Suppressor macrophage (primary cell): ENCODE measurements around the gene KLF1.
A peak's percentile ranks its signal among the peaks of the same experiment; 100 is the strongest.
"Not testable (repeated sequence)": the region's sequence is repeated elsewhere in the genome, so short reads cannot be mapped to it uniquely, and the experiment has no call there.

Source experiments
- DNase-seq, 4 experiments: peaks; one replicate each; pipeline ENCODE4 v3.0.0-alpha.2; 2020 to 2022

Gene KLF1

DNA sequence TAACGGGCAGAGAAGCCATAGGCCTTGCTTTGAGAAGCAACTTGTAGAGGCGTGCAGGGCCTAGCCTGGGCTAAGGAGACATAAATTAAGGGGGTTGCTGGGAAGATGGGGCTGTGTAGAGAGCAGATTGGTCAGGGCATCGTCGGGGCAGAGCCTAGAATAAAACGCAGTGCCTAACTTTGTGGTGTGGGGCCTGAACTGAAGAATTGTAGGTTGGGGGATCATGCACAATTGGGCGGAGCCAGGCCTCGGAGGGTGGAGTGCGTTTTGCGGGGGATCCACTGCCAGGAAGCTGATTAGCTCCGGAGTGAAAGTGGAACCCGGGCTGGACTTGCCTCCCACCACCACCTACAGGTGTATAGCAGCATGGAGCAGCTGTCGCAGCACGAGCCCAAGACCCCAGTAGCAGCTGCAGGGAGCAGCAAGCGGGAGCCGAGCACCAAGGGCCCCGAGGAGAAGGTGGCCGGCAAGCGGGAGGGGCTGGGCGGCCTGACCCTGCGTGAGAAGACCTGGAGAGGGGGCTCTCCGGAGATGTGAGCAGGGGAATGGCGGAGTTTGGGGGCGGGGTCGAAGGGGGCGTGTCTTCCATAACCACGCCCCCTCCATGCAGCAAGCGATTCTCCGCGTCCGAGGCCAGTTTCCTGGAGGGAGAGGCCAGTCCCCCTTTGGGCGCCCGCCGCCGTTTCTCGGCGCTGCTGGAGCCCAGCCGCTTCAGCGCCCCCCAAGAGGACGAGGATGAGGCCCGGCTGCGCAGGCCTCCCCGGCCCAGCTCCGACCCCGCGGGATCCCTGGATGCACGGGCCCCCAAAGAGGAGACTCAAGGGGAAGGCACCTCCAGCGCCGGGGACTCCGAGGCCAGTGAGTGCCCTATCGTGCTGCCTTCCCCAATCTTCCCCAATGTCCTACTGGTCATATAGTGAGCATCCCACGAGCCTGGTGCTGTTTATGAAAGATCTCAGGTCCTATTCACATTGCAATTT is 19.6 kb downstream of the KLF1 start:
- DNase-seq, result peak; percentile 50 to 73 (median 55)

DNA sequence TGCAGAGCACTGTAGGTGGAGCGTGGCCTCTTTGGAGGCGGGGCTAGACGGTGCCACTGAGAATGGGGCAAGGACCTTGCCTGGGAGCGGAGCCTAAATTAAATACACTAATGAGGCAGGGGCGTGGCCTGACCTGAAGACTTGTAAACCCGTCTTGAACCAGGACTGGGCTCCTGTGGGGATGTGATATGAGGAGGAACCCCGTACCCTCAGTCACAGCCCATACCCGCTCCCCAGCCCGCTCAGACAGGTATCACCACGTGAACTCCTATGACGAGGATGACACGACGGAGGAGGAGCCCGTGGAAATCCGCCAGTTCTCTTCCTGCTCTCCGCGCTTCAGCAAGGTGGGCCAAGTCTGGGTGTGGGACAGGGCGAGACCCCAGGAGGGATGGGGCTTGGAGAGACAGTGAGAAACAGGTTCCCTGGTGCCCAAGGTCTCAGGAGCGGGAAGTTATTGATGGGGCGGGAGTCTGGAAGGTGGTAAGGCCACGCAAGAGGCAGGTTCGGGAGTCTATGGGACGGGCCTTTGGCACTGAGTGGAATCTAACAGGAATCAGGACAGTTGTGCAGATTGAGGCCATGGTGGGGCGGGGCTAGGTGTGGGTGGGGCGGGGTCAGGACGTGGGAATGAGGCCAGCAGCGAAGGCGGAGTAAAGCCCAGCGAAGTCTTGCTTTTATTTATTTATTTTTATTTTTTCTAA is 20.4 kb downstream of the KLF1 start:
- no peak for DNase-seq

DNA sequence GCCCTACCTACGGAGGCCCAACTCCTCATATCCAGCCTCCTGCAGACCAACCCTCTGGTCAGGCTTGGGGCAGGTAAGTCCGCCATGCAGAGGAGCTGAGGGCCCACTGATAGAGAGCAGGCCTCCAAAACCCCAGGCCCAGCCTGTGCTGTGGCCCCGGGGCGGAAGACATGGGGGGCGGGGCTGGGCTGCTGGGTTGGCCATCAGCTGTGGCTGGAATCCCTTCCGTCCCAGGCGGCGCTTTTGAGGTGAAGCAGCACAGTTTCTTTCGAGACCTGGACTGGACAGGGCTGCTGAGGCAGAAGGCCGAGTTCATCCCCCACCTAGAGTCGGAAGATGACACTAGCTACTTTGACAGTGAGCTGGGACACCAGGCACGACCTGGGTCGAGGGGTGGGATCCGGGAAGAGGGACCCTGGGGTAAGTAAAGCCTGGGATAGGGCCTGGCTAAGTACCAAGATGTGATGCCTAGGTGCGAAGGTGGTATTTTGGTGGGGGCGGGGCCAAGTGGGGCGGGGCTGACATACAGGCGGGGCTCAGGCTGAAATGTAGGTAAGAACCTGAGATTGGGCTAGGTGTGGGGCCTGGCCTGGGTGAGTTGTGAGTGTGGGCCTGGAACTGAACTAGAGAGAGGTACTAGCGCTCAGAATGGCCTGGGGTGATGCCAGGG is 21.1 kb downstream of the KLF1 start:
- no peak for DNase-seq

DNA sequence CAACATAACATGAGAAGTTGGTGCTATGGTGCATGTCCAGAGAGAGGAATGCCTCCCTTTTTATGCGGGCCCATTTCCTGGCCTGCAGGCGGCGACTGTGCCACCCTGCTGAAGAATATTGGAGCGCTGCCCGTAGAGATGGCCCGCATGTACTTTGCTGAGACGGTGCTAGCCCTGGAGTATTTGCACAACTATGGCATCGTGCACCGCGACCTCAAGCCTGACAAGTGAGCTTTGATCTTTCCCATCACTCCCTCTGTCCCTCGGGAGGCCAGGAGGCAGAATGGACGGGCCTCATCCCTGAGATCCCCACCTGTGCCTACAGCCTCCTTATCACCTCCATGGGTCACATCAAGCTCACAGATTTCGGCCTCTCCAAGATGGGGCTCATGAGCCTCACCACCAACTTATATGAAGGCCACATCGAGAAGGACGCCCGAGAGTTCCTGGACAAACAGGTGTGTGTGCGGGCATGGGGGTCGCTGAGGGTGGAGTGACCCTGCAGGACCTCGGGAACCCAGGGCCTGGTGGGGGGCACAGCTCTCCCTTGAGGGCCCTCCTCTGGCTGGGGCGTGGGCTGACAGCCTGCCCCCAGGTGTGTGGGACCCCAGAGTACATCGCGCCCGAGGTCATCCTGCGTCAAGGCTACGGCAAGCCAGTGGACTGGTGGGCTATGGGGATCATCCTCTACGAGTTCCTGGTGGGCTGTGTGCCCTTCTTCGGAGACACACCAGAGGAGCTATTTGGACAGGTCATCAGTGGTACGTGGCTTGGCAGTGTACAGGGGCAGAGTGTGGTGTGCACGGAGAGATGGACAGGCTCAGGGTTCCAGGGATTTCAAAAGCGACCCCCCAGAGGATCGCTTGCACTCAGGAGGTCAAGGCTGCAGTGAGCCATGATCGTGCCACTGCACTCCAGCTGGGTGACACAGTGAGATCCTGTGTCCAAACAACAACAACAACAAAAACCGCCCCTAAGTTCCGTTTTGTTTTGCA is 22.0 kb downstream of the KLF1 start:
- no peak for DNase-seq

DNA sequence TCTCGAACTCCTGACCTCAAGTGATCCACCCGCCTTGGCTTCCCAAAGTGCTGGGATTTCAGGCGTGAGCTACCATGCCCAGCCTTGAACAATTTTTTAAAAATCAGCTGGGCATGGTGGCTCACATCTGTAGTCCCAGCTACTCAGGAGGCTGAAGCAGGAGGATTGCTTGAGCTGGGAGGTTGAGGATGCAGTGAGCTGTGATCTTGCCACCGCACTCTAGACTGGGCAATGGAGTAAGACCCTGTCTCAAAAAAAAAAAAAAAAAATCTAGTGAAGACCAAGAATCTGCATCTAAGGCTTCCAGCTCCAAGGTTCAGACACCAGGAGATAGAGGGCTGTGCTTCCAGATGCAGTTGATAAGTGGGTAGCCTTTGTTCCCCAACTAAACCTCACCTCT is 22.9 kb downstream of the KLF1 start:
- DNase-seq, result no peak

DNA sequence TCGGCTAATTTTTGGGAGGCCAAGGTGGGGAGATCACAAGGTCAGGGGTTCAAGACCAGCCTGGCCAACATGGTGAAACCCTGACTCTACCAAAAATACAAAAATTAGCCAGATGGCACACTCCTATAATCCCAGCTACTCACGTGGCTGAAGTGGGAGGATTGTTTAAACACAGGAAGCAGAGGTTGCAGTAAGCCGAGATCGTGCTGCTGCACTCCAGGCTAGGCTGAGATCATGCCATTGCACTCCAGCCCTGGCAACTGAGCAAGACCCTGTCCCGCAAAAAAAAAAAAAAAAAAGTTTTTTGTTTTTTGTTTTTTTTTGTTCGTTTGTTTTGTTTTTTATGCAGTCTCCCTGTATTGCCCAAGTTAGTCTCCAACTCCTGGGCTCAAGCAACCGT is 27.5 kb downstream of the KLF1 start:
- DNase-seq, result no peak

DNA sequence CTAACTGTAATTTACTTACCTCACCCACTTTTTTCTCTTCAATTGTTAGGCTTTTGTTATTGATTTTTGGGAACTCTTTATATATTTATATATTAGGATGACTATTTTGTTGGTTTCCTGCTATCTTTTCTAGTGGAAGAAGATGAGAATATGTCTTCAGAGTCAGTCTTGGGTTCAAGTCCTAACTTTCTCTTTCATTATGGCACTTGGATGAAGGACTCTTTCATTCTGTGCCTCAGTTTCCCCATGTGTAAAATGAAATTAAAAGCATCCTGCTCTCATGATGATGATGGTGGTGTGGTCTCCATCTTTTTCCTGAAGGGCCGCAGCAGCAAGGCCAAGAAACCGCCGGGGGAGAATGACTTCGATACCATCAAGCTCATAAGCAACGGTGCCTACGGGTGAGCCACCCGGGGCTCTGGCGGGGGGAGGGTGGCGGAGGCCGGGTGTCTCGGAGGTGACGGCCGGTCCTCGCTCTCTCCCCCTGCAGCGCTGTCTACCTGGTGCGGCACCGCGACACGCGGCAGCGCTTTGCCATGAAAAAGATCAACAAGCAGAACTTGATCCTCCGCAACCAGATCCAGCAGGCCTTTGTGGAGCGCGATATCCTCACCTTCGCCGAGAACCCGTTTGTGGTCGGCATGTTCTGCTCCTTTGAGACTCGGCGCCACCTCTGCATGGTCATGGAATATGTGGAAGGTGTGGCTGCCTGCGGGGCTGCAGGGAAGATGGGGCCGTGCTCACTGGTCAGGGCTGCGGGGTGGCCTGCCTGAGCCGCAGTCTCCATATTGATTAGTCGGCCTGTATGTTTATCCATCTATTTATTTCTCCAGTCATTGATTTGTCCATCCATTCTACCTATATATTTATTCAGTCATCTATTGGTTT is 28.7 kb downstream of the KLF1 start:
- DNase-seq, result no peak

DNA sequence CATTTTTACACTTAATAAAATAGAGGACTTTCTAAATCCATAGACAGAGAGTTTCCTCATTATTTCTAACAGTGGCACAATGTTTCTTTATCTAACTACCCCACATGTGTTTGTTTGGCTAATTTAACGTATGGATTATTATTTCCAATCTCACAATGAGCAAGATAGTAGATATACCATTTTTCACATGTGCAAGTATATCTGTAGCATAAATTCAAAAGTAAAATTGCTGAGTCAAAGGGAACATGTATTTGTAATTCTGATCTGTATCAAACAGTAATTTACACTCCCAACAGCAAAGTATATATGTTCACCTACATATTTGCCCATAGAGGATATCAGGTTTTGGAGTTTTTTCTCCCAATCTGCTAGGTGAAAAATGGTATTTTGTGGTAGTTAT is 30.3 kb downstream of the KLF1 start:
- DNase-seq, result no peak

DNA sequence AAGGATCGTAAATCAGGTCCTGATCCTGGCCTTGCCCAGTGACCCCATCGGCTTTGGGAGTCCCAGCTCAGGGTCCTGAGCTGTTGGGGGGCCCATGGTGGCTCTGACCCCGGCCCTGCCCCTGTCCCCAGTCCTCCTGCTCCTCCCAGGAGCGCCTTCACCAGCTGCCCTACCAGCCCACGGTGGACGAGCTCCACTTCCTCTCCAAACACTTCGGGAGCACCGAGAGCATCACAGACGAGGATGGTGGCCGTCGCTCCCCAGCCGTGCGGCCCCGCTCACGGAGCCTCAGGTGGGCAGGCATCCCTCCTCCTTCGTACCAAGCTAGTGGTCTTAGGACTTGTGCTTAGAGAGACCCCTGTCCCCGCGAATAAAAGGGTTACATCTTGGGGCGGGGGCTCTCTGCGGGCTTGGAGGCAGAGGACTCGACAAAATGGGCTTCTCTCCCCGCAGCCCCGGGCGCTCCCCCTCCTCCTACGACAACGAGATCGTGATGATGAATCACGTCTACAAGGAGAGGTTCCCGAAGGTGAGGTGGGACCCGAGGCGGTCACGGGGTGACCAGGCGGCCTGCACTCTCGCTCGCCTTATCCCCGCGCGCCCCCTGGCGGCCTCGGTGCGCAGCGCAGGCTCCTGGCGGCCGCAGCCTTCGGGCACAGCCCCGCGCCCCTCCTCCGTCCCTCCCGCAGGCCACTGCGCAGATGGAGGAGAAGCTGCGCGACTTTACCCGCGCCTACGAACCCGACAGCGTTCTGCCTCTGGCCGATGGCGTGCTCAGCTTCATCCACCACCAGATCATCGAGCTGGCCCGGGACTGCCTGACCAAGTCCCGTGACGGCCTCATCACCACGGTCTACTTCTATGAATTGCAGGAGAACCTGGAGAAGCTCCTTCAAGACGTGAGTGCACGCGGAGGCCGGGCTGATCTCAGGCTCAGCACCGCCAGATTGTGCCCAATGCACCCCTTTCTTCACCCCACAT is 39.6 kb downstream of the KLF1 start:
- DNase-seq, result peak; percentile 83 to 93 (median 90)

DNA sequence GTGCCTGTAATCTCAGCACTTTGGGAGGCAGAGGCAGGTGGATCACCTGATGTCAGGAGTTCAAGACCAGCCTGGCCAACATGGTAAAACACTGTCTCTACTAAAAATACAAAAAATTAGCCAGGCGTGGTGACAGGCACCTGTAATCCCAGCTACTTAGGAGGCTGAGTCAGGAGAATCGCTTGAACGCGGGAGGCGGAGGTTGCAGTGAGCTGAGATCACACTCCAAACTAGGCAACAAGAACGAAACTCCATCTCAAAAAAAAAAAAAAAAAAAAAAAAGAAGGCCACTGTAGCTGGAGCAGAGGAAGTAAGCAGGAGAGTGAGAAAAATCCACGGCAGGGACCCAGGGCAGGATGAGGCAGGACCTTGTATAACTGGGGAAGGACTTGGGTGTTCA is 40.4 kb downstream of the KLF1 start:
- not testable (repeated sequence) for DNase-seq

DNA sequence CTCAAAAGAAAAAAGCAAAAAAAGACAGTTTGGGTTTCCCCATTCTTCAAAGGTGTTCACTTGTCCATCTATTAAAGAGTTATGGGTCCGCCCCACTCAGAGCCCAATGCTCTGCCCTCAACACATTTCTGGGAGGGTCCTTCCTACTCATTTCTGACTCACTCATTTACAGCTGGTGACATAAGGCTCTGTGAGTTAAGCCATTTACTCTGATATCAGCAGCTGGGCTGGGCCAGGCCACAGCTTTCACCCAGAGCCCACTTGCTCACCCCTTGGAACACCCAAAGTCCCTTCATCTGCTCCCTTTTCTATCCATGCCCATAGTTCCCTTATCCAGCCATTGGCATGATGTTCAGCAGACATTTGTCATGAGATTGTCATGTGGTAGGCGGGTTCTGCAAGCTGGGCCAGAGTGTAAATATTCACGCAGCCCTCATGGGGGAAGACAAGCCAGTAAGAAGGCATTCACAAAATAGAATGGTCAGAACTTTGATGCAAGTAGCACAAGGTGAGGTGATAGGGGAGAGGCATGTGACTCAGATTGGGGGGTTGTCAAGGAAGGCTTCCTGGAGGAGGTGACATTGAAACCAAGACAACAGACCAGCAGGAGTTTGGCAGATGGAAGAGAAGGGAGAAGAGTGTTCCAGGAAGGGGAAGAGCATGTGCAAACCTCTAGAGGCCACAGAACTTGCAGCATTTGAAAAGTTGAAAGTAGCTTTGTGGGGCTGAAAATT is 42.8 kb downstream of the KLF1 start:
- DNase-seq, result peak; percentile 27 to 60 (median 37)

DNA sequence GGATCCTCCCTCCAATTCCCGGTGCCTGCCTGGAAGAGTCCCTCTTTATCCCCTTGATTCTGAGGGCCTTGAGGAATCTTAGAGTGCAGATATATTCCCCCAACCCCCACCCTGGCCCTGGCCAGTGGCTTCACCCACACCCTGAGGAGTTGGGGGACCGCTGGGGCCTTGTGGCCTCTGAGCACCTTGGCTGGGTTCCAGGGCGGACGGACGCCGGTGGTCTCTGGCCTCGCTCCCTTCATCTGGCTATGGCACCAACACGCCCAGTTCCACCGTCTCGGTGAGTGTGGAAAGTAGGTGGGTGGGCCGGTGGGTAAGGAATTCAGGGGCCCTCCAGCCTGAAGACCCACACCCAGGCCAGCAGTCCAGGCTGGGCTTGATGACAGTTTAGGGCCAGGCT is 43.7 kb downstream of the KLF1 start:
- no peak for DNase-seq

DNA sequence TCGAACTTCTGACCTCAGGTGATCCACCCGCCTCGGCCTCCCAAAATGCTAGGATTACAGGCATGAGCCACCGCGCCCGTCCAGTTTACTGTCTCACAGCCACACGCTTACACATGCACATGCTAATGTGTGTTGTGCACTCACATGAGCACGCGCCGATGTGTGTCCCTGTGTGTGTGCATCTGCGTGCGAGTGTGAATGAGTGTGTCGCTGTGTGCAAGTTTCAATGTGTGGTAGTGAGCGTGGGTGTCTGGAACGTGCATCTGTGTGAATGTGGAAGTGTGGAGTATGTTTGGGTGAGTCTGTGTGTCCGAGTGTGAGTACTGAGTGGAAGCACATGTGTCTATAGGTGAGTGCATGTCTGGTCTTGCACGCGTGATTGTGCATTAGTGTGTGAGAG is 44.5 kb downstream of the KLF1 start:
- DNase-seq, result no peak

DNA sequence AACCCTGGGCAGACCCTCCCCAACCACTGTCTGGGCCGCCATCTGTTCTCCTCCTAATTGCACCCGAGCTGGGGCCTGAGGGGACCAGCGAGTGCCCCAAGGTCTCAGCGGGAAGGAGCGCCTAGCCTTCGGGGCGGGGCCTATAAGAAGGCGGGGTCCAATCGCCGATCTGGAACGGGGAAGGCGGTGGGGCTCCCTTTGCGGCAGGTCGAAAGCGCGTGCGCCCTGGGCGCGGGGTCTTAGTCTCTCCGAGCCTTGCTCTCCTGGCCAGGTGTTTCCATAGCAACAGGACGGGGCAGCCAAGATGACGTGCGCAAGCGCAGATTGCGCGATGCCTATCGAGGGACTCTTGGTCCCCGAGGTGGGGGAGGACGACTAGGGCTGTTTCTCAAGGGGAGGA is 45.9 kb downstream of the KLF1 start:
- DNase-seq, result peak in 1 of 4 experiments; percentile 40

DNA sequence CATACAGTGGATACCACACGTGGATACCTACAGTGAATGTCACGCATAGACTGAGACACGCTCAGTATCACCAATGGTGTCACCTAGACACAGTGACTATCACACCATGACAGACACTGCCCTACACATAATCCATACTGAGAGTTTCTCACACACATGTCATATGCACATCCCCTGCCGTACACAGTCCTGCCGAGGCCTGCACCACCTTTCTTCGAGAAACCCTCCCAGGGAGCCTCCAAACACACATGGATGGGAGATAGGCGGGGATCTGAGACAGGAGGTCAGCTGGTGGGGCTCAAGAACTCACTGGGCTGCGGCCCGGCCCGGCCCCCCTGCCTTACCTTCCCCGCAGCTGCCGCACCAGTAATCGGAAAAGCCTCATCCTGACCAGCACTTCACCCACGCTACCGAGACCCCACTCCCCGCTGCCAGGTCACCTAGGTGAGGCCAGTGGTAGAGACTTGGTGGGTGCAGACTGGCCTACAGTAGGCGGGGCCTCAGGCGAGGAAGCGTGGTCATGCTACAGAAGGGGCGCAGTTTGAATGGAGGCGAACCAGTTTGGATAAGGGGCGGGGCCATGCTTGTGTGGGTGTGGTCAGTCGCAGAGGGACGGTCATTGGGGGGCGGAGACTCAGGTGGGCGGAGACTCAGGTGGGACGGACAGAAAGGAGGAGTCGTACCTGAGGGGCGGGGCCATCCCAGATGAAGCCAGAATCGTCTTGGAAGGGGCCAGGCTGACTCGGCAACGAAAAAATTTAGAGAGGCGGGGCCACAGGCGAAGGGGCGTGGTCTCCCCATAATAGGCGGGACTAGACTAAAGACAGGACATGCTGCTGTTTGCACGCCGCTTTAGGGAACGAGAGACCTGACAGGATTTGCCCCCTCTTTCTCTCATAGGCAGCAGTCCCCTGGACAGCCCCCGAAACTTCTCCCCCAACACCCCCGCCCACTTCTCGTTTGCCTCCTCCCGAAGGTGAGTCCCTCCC is 46.6 kb downstream of the KLF1 start:
- DNase-seq, result peak; percentile 34 to 71 (median 50)

DNA sequence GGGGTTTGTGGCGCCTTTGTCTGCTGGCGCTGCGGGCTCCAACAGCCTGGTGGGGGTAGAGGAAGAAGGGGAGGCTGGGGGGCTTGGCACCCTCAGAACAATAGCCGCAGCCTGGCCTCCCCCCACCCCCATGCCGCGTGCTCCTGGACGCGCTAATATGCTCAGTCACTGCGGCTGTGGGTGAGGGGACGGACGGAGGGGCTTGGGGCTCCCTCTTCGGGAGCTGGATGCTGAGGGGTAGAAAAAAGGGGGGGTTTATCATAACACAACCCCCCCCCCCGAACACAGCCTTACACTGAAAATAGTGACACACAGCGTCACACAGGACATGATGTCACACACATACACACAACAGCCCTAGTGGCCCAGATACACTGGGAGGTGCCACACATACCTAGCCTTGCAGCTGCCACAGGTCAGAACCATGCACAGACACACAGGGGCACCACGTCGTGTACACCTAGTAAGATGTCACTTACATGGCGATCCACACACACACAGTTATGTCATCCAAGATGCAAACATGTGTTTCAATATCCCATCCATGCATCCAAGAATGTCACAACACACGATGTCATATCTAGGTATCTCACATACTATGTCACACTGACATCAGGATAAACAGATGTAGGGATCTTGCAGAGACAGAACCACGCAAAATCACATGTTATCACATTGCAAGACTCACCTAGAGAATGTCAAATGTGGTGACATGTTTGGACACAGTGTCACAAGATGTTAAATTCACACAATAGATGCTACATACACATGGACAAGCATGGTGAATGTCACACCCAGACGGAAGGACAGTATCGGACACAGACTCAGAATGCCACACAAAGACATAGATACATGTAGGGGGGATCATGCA is 47.9 kb downstream of the KLF1 start:
- DNase-seq, result no peak
